ENCODE measurements around the gene SLC12A3.

SLC12A3 gene

GRCh38 chr16:56869513-56870275 lies 4.7 kb downstream of the SLC12A3 start:
- no peaks in the 10 kb centered on the region for H3K27me3 ChIP-seq (ENCODE audit: insufficient read depth, low read length, poor library complexity)
- no peak overlapping the region for H3K27ac ChIP-seq (ENCODE audit: low read length)
- no peaks in the 10 kb centered on the region for H4K20me1 ChIP-seq (ENCODE audit: insufficient read depth, low read length)
- H3K36me3 ChIP-seq (ENCODE audit: insufficient read depth, low read length) = no peaks in the 10 kb centered on the region
- H2AFZ ChIP-seq (ENCODE audit: low read depth, low read length) = no peak overlapping the region
- H3K4me1 ChIP-seq (ENCODE audit: insufficient read depth, low read length) = no peaks in the 10 kb centered on the region
- H3K4me3 ChIP-seq (ENCODE audit: low read depth in 1 of 2, low read length in 2 of 2) = no peak overlapping the region
- no peaks in the 10 kb centered on the region for H3K79me2 ChIP-seq (ENCODE audit: insufficient read depth, low read length)
- H3K4me2 ChIP-seq (ENCODE audit: insufficient read depth, low read length) = no peak overlapping the region
- no peaks in the 10 kb centered on the region for H3K9me3 ChIP-seq (ENCODE audit: insufficient read depth, low read length, severe bottlenecking)
- DNase-seq = peak; percentile 39
- TF ChIP-seq CTCF (IDR thresholded peaks at IDR 0.05; ENCODE audit: borderline replicate concordance, extremely low read depth, low read length, poor library complexity, severe bottlenecking) (peak; percentile 58), EZH2 (IDR thresholded peaks at IDR 0.05; ENCODE audit: borderline replicate concordance, low read depth, low read length, severe bottlenecking) (no peak)
- peak; percentile 67; the same call in 2 of the 3 replicates for ATAC-seq (ENCODE audit: insufficient read depth, low read depth)
- no peak overlapping the region for H3K9ac ChIP-seq (ENCODE audit: low read depth, low read length)

GRCh38 chr16:56870276-56870888 lies 5.4 kb downstream of the SLC12A3 start:
- ATAC-seq (ENCODE audit: insufficient read depth, low read depth) = no peak
- Histone ChIP-seq H3K9ac (ENCODE audit: low read depth, low read length) (no peak overlapping the region), H3K27ac (ENCODE audit: low read length) (no peak overlapping the region), H3K4me2 (ENCODE audit: insufficient read depth, low read length) (no peak overlapping the region), H3K4me3 (ENCODE audit: low read depth in 1 of 2, low read length in 2 of 2) (no peak overlapping the region), H3K9me3 (ENCODE audit: insufficient read depth, low read length, severe bottlenecking) (no peaks in the 10 kb centered on the region), H3K79me2 (ENCODE audit: insufficient read depth, low read length) (no peaks in the 10 kb centered on the region), H2AFZ (ENCODE audit: low read depth, low read length) (no peak overlapping the region), H4K20me1 (ENCODE audit: insufficient read depth, low read length) (no peaks in the 10 kb centered on the region), H3K27me3 (ENCODE audit: insufficient read depth, low read length, poor library complexity) (no peaks in the 10 kb centered on the region), H3K4me1 (ENCODE audit: insufficient read depth, low read length) (no peaks in the 10 kb centered on the region), H3K36me3 (ENCODE audit: insufficient read depth, low read length) (no peaks in the 10 kb centered on the region)
- no peak for DNase-seq
- TF ChIP-seq EZH2 (IDR thresholded peaks at IDR 0.05; ENCODE audit: borderline replicate concordance, low read depth, low read length, severe bottlenecking) (no peak), CTCF (IDR thresholded peaks at IDR 0.05; ENCODE audit: borderline replicate concordance, extremely low read depth, low read length, poor library complexity, severe bottlenecking) (no peak)

- ATAC-seq (ENCODE audit: insufficient read depth, low read depth) = no peak
- Histone ChIP-seq H3K36me3 (ENCODE audit: insufficient read depth, low read length) (no peaks in the 10 kb centered on the region), H3K4me2 (ENCODE audit: insufficient read depth, low read length) (no peak overlapping the region), H3K9ac (ENCODE audit: low read depth, low read length) (no peak overlapping the region), H3K4me1 (ENCODE audit: insufficient read depth, low read length) (no peaks in the 10 kb centered on the region), H4K20me1 (ENCODE audit: insufficient read depth, low read length) (no peaks in the 10 kb centered on the region), H2AFZ (ENCODE audit: low read depth, low read length) (no peak overlapping the region), H3K27ac (ENCODE audit: low read length) (no peak overlapping the region), H3K4me3 (ENCODE audit: low read depth in 1 of 2, low read length in 2 of 2) (no peak overlapping the region), H3K9me3 (ENCODE audit: insufficient read depth, low read length, severe bottlenecking) (no peaks in the 10 kb centered on the region), H3K79me2 (ENCODE audit: insufficient read depth, low read length) (no peaks in the 10 kb centered on the region), H3K27me3 (ENCODE audit: insufficient read depth, low read length, poor library complexity) (no peaks in the 10 kb centered on the region)
- DNase-seq = no peak
- no peak for TF ChIP-seq CTCF (IDR thresholded peaks at IDR 0.05; ENCODE audit: borderline replicate concordance, extremely low read depth, low read length, poor library complexity, severe bottlenecking)
- no peak for TF ChIP-seq EZH2 (IDR thresholded peaks at IDR 0.05; ENCODE audit: borderline replicate concordance, low read depth, low read length, severe bottlenecking)
Observed at GRCh38 chr16:56871172-56871593, 6.2 kb downstream of the SLC12A3 start.
